ENCODE measurements around the gene ELANE.

The ELANE gene

DNA sequence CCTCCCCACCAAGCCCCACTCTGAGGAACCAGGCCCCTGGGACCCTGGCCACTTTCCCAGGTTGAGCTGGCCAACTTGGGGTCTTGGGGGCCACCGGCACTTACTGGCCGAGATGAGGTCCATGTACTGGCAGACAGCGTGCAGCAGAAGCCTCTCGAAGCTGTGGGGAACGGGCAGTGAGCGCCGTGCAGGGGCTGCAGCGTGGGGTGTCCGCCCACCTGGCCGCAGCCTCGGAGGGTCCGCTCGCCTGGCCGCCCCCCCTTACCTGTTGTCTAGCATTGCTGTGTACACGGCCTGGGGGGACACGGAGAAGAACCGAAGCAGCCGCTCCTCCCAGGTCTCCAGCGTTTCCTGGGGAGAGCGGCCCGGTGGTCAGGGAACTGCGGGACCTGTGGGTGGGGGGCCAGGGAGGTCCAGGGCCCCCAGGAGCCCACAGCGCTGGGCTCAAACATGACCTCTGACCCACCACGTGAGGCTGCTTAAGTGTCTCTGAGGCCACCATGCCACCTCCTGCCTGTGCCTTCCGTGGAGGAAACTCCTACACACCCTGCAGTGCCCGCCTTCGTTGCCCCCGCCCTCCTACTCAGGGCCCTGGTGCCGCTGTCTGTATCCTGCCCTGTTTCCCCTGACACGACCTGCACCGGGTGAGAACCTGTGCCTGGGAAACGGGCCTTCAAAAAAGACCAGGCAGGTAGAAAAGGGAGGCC lies 47.4 kb downstream of the ELANE start:
- DNase-seq (ENCODE audit: extremely low spot score): no peak
- ChIA-PET CTCF (no interaction called here), POLR2A (no interaction called here)
- no peak for TF ChIP-seq NFRKB (IDR thresholded peaks at IDR 0.05)

GRCh38 chr19:900043-900301 lies 47.9 kb downstream of the ELANE start:
- CTCF ChIA-PET: no interaction called here
- no peak for DNase-seq (ENCODE audit: extremely low spot score)
- POLR2A ChIA-PET: no interaction called here
- no peak for TF ChIP-seq FOXM1 (IDR thresholded peaks at IDR 0.05; ENCODE audit: borderline replicate concordance)
- TF ChIP-seq ZNF384 (IDR thresholded peaks at IDR 0.05): no peak
- TF ChIP-seq ELF4 (IDR thresholded peaks at IDR 0.05): no peak
- no peak for TF ChIP-seq TARDBP (IDR thresholded peaks at IDR 0.05)
- no peak for TF ChIP-seq LEF1 (IDR thresholded peaks at IDR 0.05; ENCODE audit: borderline replicate concordance)
- TF ChIP-seq SUZ12 (IDR thresholded peaks at IDR 0.05): no peak
- TF ChIP-seq FOXA1 (IDR thresholded peaks at IDR 0.05): no peak
- no peak for TF ChIP-seq FOXK2 (IDR thresholded peaks at IDR 0.05)
- no peak for TF ChIP-seq NFRKB (IDR thresholded peaks at IDR 0.05)
- TF ChIP-seq CTBP1 (IDR thresholded peaks at IDR 0.05; ENCODE audit: borderline replicate concordance): no peak
- no peak for TF ChIP-seq BHLHE40 (IDR thresholded peaks at IDR 0.05; ENCODE audit: borderline replicate concordance)
- no peak for TF ChIP-seq SP1 (IDR thresholded peaks at IDR 0.05)
- TF ChIP-seq PKNOX1 (IDR thresholded peaks at IDR 0.05): no peak
- TF ChIP-seq ARNT (IDR thresholded peaks at IDR 0.05): no peak

DNA sequence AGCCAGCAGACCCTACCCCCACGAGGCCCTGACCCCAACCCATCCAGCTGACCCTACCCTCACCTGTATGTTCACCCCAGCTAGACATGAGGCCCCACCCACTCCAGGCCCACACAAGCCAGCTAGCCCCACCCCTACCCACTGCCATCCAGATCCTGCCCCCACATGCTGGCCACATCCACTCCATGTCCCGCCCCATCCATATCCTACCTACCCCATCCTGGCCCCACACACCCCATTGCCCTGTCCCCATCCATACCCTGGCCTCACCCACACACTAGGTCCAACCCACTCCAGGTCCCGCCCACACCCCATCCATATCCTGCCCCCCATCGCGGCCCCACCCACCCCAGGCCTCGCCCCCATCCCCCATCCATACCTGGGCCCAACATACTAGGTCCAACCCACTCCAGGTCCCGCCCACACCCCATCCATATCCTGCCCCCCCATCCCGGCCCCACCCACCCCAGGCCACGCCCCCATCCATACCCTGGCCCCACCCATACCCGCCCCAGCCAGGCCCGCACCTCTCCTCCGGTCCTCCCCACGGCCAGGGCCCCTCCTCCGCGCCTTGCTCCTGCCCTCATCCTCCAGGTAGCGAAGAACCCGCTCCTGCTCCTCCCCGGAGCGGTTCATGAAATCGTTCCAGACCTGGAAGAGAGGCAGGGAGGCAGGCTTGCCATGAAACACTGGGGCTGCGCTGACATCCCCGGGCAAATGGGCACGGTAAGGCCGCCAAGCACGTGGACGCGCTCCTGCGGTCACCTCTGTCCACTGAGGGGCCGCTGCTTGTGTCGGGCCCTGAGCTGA lies 48.4 kb downstream of the ELANE start:
- CTCF ChIA-PET: no interaction called here
- POLR2A ChIA-PET: no interaction called here
- DNase-seq (ENCODE audit: extremely low spot score): peak; percentile 72
- TF ChIP-seq CTBP1 (IDR thresholded peaks at IDR 0.05; ENCODE audit: borderline replicate concordance): no peak
- no peak for TF ChIP-seq L3MBTL2 (conservative IDR thresholded peaks at IDR 0.05)
- TF ChIP-seq PKNOX1 (IDR thresholded peaks at IDR 0.05): no peak
- TF ChIP-seq FOXA1 (IDR thresholded peaks at IDR 0.05): no peak
- TF ChIP-seq ELF4 (IDR thresholded peaks at IDR 0.05): no peak
- TF ChIP-seq SUZ12 (IDR thresholded peaks at IDR 0.05): no peak
- TF ChIP-seq BHLHE40 (IDR thresholded peaks at IDR 0.05; ENCODE audit: borderline replicate concordance): no peak
- TF ChIP-seq NFRKB (IDR thresholded peaks at IDR 0.05): no peak
- TF ChIP-seq FOXM1 (IDR thresholded peaks at IDR 0.05; ENCODE audit: borderline replicate concordance): no peak
- TF ChIP-seq ARNT (IDR thresholded peaks at IDR 0.05): no peak
- TF ChIP-seq HDGF (IDR thresholded peaks at IDR 0.05; ENCODE audit: borderline replicate concordance): no peak
- TF ChIP-seq LEF1 (IDR thresholded peaks at IDR 0.05; ENCODE audit: borderline replicate concordance): no peak
- TF ChIP-seq ZNF384 (IDR thresholded peaks at IDR 0.05): no peak
- no peak for TF ChIP-seq SP1 (IDR thresholded peaks at IDR 0.05)
- no peak for TF ChIP-seq TARDBP (IDR thresholded peaks at IDR 0.05)
- TF ChIP-seq FOXK2 (IDR thresholded peaks at IDR 0.05): no peak

DNA sequence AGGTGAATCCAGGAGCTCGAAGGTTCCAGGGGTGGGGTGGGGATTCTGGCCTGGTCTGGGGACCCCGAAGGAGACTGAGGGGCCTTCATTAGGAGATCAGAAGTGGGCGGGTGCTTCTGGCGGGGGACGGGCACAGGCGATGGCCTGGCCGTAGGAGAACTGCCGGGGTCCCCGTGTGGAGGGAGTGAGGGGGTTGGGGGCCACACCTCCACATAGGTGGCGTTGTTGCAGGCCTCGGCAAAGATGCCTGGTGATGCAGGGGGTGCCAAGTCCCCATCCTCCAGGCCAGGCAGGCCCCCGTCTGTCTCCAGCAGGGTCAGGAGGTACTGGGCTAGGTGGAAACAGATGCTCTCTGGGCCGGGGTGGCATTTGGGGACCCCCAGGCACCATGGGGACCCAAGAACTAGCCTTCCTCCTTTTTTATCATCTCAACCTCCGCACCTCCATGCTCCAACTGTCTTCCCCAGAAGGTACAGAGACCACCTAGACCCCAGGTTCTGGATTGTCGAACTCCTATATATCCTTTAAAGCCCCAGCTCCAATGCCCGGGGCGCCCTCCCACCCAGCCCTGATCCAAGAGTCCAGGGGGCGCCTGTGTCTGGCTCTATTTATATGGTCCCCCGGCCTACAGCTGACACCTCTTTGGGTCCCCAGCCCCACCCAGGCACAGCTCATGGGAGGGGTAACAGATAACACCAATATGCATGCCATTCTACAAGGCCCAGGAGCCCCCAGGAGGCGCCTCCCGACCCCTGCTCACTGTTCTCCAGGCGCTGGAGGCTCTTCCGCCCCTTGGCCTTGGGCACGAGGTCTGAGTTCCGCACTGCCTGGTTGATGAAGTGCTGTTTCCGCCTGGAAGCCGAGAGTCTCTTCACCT lies 49.4 kb downstream of the ELANE start:
- CTCF ChIA-PET: no interaction called here

GRCh38 chr19:902093-902370 lies 49.9 kb downstream of the ELANE start:
- ChIA-PET CTCF (no interaction called here), POLR2A (no interaction called here)
- no peak for DNase-seq (ENCODE audit: extremely low spot score)
- TF ChIP-seq ZNF384 (IDR thresholded peaks at IDR 0.05): no peak
- no peak for TF ChIP-seq L3MBTL2 (conservative IDR thresholded peaks at IDR 0.05)
- TF ChIP-seq ELF4 (IDR thresholded peaks at IDR 0.05): no peak
- TF ChIP-seq HDGF (IDR thresholded peaks at IDR 0.05; ENCODE audit: borderline replicate concordance): no peak
- TF ChIP-seq CTBP1 (IDR thresholded peaks at IDR 0.05; ENCODE audit: borderline replicate concordance): no peak
- TF ChIP-seq SP1 (IDR thresholded peaks at IDR 0.05): no peak

More for the DNA sequence above, 49.4 kb downstream of the ELANE start:
- POLR2A ChIA-PET: no interaction called here
- TF ChIP-seq FOXK2 (IDR thresholded peaks at IDR 0.05) (no peak), TARDBP (IDR thresholded peaks at IDR 0.05) (no peak), BHLHE40 (IDR thresholded peaks at IDR 0.05; ENCODE audit: borderline replicate concordance) (no peak), FOXA1 (IDR thresholded peaks at IDR 0.05) (no peak), PKNOX1 (IDR thresholded peaks at IDR 0.05) (no peak), ARNT (IDR thresholded peaks at IDR 0.05) (no peak), SUZ12 (IDR thresholded peaks at IDR 0.05) (no peak), SP1 (IDR thresholded peaks at IDR 0.05) (no peak), FOXM1 (IDR thresholded peaks at IDR 0.05; ENCODE audit: borderline replicate concordance) (no peak), NFRKB (IDR thresholded peaks at IDR 0.05) (no peak), ZNF384 (IDR thresholded peaks at IDR 0.05) (no peak), HDGF (IDR thresholded peaks at IDR 0.05; ENCODE audit: borderline replicate concordance) (no peak), ELF4 (IDR thresholded peaks at IDR 0.05) (no peak)
- no peak for DNase-seq (ENCODE audit: extremely low spot score)
